Airway epithelial cell (primary cell): ENCODE results near the gene FAM161B. TPM values are rescaled to one million over a fixed set of nuclear protein-coding genes. Genes with fewer than 3 reads are reported as not detected.

Experiments used
- total RNA-seq: library from RNA; depleted of rRNA; stranded (reverse); fragments of >200 nt; gene quantifications from 2 replicates; pipeline ENCODE4 v1.2.3, GENCODE V29; 2015

Gene FAM161B
- total RNA-seq: 0.79 and 1.3 TPM in 2 replicates

GRCh38 chr14:73949752-73950734 lies at the start of gene FAM161B, which contains the start of gene COQ6:
Gene FAM161B, minus strand, starts transcription at chr14:73950094. Its CDS starts 68 bp downstream, at chr14:73950026.
Gene COQ6, plus strand, starts transcription at chr14:73950302. Its CDS starts 31 bp downstream, at chr14:73950333.

GRCh38 chr14:73886449-73887317 lies 63.2 kb downstream of the FAM161B start, which contains the start of gene ZNF410:
Gene ZNF410, plus strand, starts transcription at chr14:73886859. Its CDS starts 5,317 bp downstream, at chr14:73892176.

Other genes starting within 250 kb of the FAM161B start
- gene PNMA1, start 235.7 kb downstream of the FAM161B start, total RNA-seq: 13.1 and 15.9 TPM in 2 replicates
- gene PTGR2, start 98.3 kb downstream of the FAM161B start, total RNA-seq: 8.9 and 19.2 TPM in 2 replicates
- 24.2 and 36.1 TPM in 2 replicates for gene ZNF410, start 63.2 kb downstream of the FAM161B start, total RNA-seq
- 10.8 and 26.3 TPM in 2 replicates for gene COQ6, start 208 bp upstream of the FAM161B start, total RNA-seq
- gene ENTPD5, start 69.2 kb upstream of the FAM161B start, total RNA-seq: 7.4 and 7.5 TPM in 2 replicates
- 0.84 and 2.7 TPM in 2 replicates for gene BBOF1, start 69.3 kb upstream of the FAM161B start, total RNA-seq
- gene ALDH6A1, start 134.4 kb upstream of the FAM161B start, total RNA-seq: 4.5 and 9.0 TPM in 2 replicates
- 4.3 and 4.4 TPM in 2 replicates for gene LIN52, start 134.9 kb upstream of the FAM161B start, total RNA-seq